CD4-positive, alpha-beta T cell treated with Interleukin-4 for 1 hour (primary cell): Measurements from ENCODE around the gene RBM19.

Source experiments
- DNase-seq, 2 donors: peaks; one replicate each; pipeline ENCODE4 v3.0.0-alpha.2; 2020 to 2022

The RBM19 gene

DNA sequence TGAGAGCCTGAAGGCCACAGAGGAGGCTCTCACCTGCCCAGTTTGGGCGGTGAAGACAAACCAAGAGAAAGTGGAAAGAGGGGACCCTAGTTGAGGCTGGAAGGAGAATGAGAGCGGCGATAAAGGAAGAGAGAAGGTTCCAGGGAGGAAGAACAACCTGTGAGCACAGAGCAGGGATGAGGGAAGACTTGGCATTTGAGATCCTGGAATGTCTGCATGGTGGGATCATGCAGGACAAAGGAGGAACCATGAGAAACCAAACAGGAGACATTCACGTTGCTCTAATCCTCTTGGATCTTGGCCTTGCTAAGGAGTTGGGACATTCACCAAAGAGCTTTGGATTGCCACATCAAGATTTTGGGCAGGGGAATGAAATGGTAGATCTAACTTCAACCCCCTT, 22.9 kb upstream of the RBM19 start:
- no peak for DNase-seq

DNA sequence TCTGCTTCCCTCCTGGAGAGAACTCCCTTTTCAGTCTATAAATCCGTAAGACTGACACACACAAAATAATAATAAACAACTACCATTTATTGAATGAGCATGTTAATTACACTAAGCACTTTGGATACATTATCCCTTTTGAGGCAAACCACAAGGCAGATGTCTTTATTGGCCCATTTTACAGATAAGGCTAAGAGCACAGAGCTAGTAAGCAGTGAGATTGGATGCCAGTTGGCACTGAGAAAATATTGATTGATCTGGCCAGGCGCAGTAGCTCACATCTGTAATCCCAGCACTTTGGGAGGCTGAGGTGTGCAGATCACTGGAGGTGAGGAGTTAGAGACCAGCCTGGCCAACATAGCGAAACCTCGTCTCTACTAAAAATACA, 21.9 kb upstream of the RBM19 start:
- no peak for DNase-seq

DNA sequence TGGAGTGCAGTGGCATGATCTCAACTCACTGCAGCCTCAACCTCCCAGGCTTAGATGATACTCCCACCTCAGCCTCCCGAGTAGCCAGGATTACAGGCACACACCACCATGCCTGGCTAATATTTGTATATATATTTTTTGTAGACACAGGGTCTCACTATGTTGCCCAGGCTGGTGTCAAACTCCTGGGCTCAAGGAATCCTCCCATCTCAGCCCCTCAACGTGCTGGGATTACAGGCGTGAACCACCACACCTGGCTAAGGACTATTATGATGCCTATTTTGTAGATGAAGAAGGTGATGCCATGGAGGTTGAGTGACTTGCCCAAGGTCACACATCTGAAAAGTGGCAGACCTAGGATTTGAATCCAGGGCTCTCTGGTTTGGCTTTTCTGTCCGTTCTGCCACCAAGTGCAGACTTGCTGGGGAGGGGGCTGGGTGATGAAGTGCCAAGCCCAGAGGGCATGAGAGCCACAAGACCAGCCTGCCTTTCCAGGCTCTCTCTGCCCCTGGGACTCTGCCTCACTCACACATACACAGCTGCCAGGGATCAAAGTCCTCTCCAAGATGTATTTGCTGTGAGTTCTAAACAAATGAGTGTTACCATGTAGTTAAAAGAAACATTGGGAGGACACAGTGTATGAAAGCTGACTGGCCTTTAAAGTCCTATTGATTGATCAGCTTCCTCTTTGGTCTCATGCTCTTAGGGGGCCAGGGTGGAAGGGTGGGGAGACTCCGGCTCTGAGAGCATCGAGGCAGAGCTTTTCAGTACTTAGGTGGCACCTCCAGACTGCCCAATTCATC, 21.3 kb upstream of the RBM19 start:
- no peak for DNase-seq

DNA sequence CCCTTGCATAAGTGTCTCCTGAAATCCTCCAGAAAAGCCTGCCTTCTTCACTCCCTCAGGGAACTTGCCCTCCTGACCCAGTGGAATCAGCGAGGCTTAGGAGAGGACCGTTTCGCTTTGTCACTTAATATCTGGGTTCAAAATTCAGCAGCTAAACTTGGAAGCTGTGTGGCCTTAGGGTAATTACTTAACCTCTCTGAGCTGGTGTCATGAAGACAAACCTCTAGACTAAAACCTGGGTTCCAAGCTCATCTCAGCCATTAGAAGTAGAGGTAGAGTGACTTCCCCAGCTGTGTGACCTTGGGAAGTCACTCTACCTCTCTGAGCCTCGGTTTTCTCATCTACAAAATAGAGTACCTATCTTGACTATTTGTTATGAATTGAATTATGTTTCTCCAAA, 18.3 kb upstream of the RBM19 start:
- no peak for DNase-seq

DNA sequence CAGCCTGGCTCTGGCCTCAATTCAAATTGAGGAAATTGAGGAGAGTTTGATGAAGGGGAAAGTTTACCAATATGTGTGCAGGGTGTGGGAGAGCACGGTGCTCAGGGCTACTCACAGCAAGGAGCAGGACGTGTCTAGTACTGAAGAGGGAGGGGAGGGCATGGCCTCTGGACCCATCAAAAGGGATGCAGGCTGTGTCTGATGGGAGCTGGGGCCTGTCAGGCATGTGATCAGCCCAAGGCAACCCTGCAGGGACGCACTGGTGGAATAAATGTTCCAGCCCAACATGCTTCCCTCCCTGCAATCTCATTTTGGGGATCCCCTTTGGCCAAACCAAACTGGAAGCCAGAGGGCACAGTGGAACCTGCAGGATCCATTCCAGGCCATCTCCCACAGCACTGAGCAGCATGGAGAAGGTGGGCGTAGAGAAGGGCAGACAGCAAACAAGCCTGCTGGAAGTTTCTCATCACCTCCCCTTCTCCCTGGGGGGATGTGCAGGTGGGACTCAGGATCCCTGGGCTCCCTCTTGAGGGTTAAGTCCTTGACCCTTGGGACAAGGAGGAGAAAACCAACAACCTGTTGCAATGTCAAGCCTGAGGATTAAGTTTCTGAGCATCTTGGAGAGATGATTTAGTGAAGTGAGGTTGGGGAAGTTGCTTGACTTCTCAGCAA, 17.8 kb upstream of the RBM19 start:
- DNase-seq: no peak

DNA sequence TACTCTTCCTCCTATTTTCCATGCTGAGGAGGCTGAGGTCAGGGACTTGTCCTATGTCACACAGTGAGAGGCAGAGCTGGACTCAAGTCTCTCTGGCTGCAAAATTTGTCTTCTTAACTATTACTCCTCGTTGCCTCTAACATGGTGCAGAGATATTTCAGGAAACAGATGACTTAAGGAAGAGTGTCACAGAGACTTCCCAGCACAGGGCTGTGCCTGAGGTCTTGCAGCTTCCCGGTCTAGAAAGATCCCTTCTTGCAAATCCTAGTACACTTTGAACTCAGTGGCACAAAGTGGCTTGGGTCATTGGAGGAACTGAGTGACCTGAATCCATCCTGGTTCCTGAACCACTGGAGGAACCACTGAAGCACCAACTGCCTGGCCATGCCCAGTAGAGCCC, 17.1 kb upstream of the RBM19 start:
- no peak for DNase-seq

DNA sequence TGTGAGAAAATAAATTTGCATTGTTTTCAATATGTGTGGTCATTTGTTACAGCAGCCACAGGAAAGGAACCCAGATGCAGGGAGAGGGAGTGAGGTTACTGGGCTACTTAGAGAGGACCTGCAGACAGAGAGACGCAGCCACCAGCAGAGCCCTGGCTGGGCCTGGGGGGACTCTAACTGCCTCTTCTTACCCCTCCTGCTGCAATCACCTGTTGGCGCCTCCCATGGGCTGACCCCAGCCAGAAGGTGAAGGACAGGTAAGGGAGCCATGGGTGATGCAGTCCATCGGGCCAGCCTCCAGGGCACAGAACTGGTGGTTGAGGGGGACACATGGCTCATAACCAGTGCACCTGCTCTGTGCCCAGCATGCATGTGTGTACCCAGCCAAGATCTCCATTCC, 15.8 kb upstream of the RBM19 start:
- DNase-seq: no peak

DNA sequence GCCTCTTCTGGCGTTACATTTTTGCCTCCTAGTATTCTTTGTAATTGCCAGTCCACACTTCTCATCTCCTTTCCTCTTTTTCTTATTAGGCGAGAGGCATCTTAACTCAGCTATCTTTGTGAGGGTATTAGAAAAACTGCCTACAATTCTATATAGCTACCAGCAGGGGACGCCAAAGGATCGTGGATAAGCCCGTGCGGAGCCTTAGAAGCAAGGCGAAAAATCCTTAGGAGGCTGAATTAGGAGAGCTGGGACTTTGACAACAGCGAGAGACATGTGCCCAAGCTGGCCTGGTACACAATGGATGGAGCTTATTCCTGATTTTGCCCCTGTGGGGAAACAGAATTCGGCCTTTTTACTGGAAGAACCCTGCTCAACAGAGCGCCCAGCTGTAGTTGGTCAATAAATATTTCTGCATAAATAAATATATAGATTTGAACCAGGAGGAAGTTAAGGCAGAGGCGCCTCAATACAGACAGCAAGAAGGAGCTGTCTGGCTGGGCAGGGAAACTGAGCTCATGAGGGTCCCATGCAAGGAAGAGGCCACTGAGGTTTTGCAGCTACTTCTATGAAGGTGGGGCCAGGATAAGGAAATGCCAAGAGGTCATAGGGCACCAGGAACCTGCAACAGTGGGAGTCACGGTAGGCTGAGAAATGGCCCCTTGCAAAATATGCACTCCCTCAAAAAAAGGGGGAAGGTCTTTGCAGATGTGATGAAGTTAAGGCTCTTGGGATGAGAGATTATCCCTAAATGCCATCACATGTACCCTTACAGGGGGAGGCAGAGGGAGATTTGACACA, 14.6 kb upstream of the RBM19 start:
- peak; percentile 29 to 32 for DNase-seq

DNA sequence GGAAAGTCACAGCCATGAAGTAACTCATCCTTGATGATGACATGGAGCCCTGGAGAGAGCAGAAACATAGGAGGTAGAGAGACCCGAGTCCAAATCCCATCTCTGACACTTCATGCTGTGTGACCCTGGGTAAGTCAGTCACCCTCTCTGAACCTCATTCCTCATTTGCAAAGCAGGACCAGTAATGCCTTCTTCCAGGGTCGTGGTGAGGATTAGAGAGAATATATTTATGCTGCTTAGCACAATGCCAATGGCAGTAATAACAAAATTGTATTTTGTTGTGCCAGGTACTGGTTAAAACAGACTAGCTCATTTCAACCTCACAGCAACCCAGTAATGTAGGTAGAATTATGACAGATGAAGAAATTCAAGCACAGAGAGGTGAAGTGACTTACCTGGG, 13.9 kb upstream of the RBM19 start:
- no peak for DNase-seq

DNA sequence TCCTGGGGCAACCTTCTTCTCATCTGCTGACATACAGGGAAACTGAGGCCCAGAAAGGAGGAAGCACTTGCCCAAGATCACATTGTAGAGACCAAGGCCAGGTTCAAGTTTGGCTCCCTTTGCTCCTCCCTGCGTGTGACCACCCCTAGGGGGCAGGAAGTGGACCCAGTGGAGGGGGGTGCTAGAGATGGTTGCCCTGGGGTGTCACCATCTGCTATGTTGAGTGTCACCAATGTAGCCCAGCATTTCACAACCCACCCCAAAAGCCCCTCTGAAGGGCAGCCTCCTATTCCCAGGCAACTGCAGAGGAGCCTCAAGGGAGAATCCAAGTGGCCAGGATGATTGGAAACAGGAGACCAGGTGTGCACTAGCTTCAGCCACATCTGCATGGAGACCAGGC, 12.0 kb upstream of the RBM19 start:
- DNase-seq: no peak

DNA sequence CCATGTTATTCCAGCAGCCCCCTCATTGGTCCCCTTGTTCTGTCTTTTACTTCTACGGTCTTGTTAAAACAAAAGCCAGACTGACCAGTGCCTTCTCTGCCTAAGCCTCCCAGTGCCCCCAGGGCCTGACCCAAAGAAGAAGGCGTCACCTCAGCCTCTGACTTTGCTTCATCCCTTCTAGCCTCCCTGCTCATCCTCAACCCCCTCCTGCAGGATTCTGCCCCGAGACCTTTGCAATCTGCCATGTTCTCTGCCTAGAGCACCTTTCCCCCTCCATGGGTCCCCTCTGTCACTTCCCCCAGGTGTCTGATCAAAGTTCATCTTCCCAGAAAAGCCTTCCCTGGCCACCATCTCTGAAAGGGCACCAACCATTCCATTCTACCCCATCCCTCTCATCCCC, 7.9 kb upstream of the RBM19 start:
- no peak for DNase-seq

DNA sequence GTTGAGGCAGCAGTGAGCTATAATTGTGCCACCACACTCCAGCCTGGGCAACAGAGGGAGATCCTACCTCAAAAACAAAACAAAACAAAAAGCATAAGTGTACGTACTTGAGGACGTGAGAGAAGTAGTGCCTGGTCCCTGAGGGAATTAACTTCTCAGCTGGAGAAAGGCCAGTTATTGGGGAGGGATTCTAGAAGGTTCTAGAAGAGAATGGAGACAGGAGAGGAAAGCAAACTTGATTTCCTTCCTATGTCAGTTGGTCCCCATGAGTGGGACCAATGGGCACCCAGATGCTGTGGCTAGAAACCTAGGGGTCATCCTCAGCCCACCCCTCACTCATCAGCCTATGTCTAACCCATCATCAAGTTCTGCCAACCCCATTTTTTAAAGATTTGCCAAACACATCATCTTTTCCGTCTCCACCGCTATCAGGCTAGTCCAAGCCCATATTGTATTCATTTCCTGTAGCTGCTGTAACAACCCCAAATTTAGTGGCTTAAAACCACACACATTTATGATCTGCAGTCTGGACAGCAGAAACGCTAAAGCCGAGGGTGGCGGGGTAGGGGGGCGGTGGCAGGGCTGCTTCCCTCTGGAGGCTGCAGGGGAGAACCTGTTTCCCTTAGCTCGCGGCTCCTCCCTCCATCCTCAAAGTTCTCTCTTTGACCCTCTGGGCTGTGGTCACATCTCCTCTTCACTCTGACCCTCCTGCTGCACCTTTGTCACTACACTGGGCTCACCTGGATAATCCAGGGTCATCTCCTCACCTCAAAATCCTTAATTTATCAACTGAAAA, 7.2 kb upstream of the RBM19 start:
- no peak for DNase-seq

DNA sequence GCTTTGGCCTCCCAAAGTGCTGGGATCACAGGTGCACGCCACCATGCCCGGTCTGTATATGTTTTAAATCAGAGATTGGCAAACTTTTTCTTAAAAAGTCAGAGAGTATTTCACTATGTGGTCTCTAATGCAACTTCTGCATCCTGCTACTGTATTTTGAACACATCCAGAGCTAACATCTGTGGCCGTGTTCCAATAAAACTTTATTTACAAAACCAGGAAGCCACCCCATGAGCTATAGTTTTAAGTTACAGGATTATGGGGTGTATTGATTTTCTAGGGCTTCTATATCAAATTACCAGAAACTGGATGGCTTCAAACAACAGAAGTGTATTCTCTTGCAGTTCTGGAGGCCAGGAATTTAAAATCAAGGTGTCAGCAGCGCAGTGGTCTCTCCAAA, 5.3 kb upstream of the RBM19 start:
- no peak for DNase-seq

DNA sequence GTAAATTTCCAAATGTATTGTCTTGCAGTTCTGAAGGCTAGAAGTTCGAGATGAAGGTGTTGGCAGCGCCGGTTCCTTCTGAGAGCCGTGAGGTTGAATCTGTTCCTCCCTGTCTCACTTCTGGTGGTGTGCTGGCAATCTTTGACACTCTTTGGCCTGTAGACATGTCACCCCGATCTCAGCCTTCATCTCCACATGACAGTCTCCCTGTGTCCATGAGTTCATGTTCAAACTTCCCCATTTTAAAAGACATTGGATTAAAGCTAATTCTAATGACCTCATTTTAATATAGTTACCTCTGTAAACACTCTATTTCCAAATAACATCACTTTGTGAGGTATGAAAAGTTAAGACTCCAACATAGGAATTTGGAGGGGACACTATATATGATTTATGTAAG, 4.1 kb upstream of the RBM19 start:
- no peak for DNase-seq

DNA sequence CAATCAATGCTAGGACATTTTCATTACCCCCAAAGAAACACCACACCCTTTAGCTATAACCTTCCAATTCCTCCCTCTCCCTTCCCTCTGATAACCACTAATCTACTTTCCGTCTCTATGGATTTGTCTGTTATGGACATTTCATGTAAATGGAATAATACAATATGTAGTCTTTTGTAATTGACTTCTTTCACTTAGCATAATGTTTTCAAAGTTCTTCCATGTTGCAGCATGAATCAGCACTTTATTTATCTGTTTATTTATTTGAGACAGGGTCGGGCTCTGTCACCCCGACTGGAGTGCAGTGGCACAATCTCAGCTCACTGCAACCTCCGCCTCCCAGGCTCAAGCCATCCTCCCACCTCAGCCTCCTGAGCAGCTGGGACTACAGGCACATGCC, 1.2 kb upstream of the RBM19 start:
- DNase-seq: no peak

DNA sequence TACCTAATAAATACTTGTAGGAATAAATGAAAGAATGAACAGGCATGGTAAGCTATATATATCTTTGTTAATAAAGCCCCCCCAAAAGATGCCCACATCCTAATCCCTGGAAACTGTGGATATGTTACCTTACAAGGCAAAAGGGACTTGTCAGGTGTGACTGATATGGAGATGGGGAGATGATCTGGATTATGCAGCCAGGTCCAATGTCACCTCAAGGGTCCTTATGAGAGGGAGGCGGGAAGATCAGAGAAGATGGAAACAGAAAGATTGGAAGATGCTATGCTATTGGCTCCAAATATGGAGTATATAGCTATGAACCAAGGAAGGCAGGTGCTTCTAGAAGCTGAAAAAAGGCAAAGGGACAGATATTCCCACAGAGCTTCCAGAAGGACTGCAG, 3.4 kb downstream of the RBM19 start:
- no peak for DNase-seq

DNA sequence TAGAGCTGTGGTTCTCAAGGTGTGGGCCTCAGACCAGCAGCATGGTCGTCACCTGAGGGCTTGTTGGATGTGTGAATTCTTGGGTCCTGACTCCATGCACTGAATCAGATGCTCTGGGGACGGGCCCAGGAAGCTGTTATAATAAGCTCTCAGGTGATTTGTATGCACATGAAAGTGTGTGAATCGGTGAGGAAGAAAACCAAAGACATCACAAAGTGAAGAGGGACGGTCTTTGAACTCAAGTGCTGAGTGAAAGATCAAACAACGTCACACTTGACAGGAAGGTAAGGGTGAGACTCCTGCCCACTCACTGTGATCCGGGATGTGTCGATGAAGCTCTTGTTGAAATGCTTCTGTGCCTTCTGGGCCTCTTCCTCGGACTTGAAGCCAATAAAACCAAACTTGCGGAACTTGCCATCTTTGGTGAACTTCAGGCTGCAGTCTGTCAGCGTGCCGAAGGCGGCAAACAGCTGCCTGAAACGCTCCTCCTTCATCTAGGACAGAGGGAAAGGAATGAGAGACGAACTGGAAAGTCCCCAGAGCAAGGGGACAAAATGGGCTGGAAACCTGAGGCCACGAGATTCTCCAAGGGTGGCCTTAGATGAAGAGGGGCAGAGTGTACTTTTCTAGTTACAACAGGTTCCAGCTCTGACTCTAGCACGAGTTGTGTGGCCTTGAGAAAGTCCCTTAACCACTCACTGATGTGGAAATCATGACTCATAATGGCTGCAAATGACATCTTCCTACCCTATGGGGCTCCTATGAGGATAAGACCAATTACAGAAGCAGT, 4.0 kb downstream of the RBM19 start:
- peak in 1 of 2 donors; percentile 15 for DNase-seq

DNA sequence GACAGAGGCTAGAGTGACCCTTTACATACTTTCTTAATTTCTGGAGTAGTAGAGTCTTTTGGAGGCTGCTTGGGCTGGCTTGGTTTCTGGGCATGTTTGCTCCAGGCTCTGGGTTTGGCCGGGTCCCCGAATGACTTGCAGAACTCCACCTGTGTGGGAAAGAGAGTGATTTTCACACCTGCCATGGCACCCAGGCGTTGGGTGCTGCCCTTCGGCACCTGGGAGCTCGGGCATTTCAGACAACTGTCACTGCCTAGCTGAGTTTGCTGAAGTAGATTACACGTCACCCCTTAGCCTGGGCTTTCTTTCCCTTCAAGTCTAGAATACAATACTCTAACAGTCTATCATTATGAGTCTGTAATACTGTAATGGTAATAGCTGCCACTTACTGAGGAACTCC, 6.1 kb downstream of the RBM19 start:
- DNase-seq: no peak

DNA sequence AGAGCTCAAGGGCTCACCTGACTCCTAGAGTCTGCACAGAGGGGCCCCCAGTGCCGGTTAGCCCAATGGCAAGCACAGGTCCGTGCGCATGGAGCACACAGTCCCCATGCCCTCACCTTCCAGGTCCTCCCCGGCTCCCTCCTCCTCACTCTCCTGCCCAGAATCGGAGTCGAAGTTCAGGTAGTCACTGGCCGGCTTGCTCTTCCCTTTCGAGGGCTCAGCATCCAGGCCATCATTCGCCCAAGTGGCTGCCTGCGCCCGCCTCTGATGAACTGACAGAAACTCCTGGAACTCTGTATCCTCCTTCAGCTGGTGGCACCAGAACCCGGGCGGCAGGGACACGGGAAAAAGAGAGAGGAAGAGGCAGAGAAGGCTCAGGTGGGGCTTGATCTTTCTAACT, 7.0 kb downstream of the RBM19 start:
- DNase-seq: no peak

DNA sequence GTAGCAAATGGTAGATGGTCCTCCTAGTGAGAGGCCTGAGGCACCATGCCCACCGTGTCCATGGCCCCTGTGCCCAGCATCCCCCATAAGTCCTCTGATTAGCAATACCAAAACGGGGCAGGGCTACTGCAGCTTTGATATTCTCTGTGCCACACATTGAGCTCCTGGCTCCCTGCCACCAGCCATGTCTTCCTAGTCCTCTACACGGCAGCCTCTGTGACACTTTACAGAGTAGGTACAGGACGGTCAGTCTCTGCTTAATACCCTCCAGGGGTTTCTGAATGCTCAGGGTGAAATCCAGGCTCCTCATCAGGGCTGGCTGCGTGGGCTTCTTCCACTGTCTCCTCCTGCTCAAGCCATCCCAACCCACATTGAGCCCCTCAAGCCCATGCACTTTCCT, 8.0 kb downstream of the RBM19 start:
- no peak for DNase-seq

DNA sequence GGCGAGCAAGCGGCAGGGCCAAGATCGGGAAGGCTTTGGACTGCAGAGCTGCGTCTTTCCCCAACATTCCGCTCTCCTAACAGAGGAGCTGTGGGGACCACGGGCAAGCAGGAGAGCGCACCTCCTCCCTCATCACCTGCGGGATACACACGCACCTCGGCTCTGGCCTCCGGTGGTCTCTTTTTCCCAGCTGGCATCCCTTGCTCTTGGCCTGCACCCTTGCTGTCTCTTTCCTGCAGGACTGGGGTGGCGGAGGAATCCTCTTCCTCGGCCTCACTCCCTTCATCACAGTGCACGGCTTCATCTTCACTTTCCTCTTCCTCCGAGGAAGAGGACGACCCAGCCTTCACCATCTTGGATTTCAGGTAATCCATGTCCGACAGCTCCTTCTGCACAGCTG, 8.5 kb downstream of the RBM19 start:
- no peak for DNase-seq
